Daoy (cell line): Measurements from ENCODE around the gene ZNF467. TPM values are rescaled to one million over a fixed set of nuclear protein-coding genes. Genes with fewer than 3 reads are reported as not detected.

Source experiments
- DNase-seq: peaks from one replicate; pipeline ENCODE4 v3.0.0-alpha.2; 2015; ENCODE audit warnings: low read depth
- total RNA-seq: library from RNA; depleted of rRNA; stranded (reverse); fragments of >200 nt; shearing (Covaris generic); gene quantifications from 2 replicates; pipeline ENCODE4 v1.2.3, GENCODE V29; 2014; rRNA removed

The ZNF467 gene
- total RNA-seq, 1 experiment from 2014 or later: 0.34 TPM

- no peak for DNase-seq
Measured at GRCh38 chr7:149716007-149716931, 57.1 kb downstream of the ZNF467 start.

- DNase-seq: no peak
Measured at GRCh38 chr7:149715476-149715875, 57.9 kb downstream of the ZNF467 start.

- DNase-seq: no peak
Measured at GRCh38 chr7:149714910-149715471, 58.4 kb downstream of the ZNF467 start.

Other genes with a start within 250 kb of the ZNF467 start
- gene ZNF862, start 64.8 kb upstream of the ZNF467 start, total RNA-seq: 2.9 and 3.0 TPM in 2 replicates
- 61.0 and 103 TPM in 2 replicates for gene ATP6V0E2, start 100.4 kb upstream of the ZNF467 start, total RNA-seq